Motor neuron (in vitro differentiated cells): Measurements from ENCODE around the gene ASPSCR1. TPM values are rescaled to one million over a fixed set of nuclear protein-coding genes. Genes with fewer than 3 reads are reported as not detected.
A peak's percentile ranks its signal among the peaks of the same experiment; 100 is the strongest.

Experiments used
- ATAC-seq, 8 experiments: fragments of 200-7000 bp; cut with Tn5 transposase; replicated peaks in 6 of 8; 2 replicates each; pipeline ENCODE4 v1.8.0; 2021; ENCODE audit warnings: mild to moderate bottlenecking in 8 of 8, moderate library complexity in 8 of 8
- H3K27ac ChIP-seq, 2 donors: fragments of 250-450 bp; sonication (Bioruptor Pico); 2 replicates each; pipeline ENCODE4 v1.9.0; 2021; ENCODE audit warnings: antibody characterized with exemption in 2 of 2, mild to moderate bottlenecking in 2 of 2, moderate library complexity in 1 of 2
- H3K4me1 ChIP-seq, 2 donors: fragments of 250-450 bp; sonication (Bioruptor Pico); replicated peaks in 1 of 2; 2 replicates each; pipeline ENCODE4 v1.6.1; 2021; ENCODE audit warnings: antibody characterized with exemption in 2 of 2, mild to moderate bottlenecking in 2 of 2, moderate library complexity in 1 of 2
- H3K4me3 ChIP-seq, 5 donors: fragments of 250-450 bp; sonication (Bioruptor Pico); 2 replicates each; pipeline ENCODE4 v1.9.0; 2021; ENCODE audit warnings: antibody characterized with exemption in 5 of 5, mild to moderate bottlenecking in 5 of 5, moderate library complexity in 4 of 5
- WGBS, 10 experiments: fragments of 450-650 bp; shearing (Covaris generic); methylation state at CpG; one replicate each; pipeline ENCODE4 v1.0.0; 2022; 5-methylcytosine and 5-hydroxymethylcytosine counted together
- in situ Hi-C, 9 experiments: fragments of 400-800 bp; cut with MboI; loops; one replicate each; pipeline ENCODE4 v1.15.0; 2021; ENCODE audit warnings: low sequenced_read_pairs in 9 of 9, low pct_unique_long_range_greater_than_20kb in 2 of 9; ENCODE audit not compliant: unreplicated experiment in 9 of 9
- total RNA-seq, 8 experiments: library from RNA; unstranded; fragments of 300-600 nt; gene quantifications; 2 replicates each; pipeline versions ENCODE4 v1.2.3 to v1.2.4, GENCODE V29; 2022

The ASPSCR1 gene
- total RNA-seq, 8 experiments from 2014 or later: 17.3 to 35.1 (median 26.7) TPM

- peak in 2 of 8 experiments; percentile 3 to 12 for ATAC-seq
- no peak overlapping the region for H3K27ac ChIP-seq
- in situ Hi-C loops: no loop called here
- peaks cover 7% of the 10 kb centered on the region in 2 donors for H3K4me1 ChIP-seq
- no peak overlapping the region for H3K4me3 ChIP-seq
- WGBS, 10 experiments: 80 to 100% (median 93%) methylated on average over 1 to 6 of the region's 29 CpGs; no CpG with 5 or more reads in 5 of the 10 experiments
Measured at GRCh38 chr17:82056729-82057621, 79.5 kb downstream of the ASPSCR1 start.

- H3K27ac ChIP-seq: no peak overlapping the region
- H3K4me3 ChIP-seq: no peak overlapping the region
- 60 to 100% (median 91%) methylated on average over 1 to 7 of the region's 17 CpGs; no CpG with 5 or more reads in 5 of the 10 experiments for WGBS, 10 experiments
- ATAC-seq: peak in 1 of 8 experiments; percentile 2
- in situ Hi-C loops: no loop called here
- no peaks in the 10 kb centered on the region for H3K4me1 ChIP-seq
Measured at GRCh38 chr17:82058230-82058854, 80.9 kb downstream of the ASPSCR1 start.

- H3K27ac ChIP-seq: no peak overlapping the region
- no peak overlapping the region for H3K4me3 ChIP-seq
- no peaks in the 10 kb centered on the region for H3K4me1 ChIP-seq
- in situ Hi-C loops: no loop called here
- ATAC-seq: no peak
- WGBS, 10 experiments: 67 to 100% (median 94%) methylated on average over 3 of the region's 10 CpGs; no CpG with 5 or more reads in 7 of the 10 experiments
Measured at GRCh38 chr17:82058855-82059249, 81.4 kb downstream of the ASPSCR1 start.

DNA sequence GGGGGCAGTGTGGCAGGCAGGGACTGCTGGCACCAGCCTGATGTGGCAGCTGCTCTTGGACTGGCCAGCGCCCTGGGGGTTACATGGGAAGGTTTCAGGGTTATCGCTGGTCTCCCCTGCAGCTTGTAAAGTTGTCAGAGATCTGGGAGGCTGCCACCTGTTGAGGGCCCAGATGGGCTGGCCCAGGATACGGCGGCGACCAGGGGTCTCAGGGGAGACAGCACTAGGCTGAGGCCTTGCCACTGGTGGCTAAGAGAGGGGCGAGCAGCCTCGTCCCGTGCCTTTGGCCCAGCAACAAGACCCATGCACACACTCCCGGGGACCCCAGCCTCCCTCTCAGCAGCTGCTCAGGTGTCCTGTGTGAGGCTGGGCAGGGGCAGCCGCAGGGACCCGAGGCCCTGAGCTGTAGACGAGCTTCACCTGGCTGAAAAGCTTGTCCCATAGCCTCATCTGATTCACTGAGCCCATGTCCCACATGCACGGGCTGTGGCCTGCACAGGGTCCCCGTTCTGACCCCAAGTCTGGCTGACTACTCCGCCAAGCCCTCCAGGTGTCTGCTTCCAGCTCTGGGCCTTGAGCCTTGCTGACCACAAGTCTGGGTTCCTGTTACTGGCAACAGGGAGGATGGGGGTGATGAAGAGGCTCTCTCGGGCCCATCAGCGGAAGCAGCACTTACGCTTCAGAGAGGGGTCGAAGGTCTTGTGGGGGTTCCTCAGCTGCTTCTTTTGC, 82.0 kb downstream of the ASPSCR1 start:
- WGBS, 10 experiments: 70 to 100% (median 100%) methylated on average over 2 to 3 of the region's 19 CpGs; no CpG with 5 or more reads in 7 of the 10 experiments
- Histone ChIP-seq H3K27ac (no peak overlapping the region), H3K4me3 (no peak overlapping the region), H3K4me1 (peaks cover 2% of the 10 kb centered on the region in 2 donors)
- in situ Hi-C loops: no loop called here
- ATAC-seq: no peak

- Histone ChIP-seq H3K27ac (peak overlapping the region in 1 of 2 donors; percentile 49), H3K4me3 (no peak overlapping the region), H3K4me1 (peaks cover 7% of the 10 kb centered on the region in 2 donors)
- whole genome bisulfite sequencing, 10 experiments: 81 to 100% (median 91%) methylated on average over 1 to 12 of the region's 16 CpGs; no CpG with 5 or more reads in 7 of the 10 experiments
- in situ Hi-C loops: no loop called here
- ATAC-seq: no peak
Measured at GRCh38 chr17:82060001-82060380, 82.6 kb downstream of the ASPSCR1 start.

GRCh38 chr17:82060614-82061013, 83.2 kb downstream of the ASPSCR1 start:
- in situ Hi-C loops: no loop called here
- 77 to 100% (median 100%) methylated on average over 1 to 4 of the region's 14 CpGs; no CpG with 5 or more reads in 7 of the 10 experiments for WGBS, 10 experiments

GRCh38 chr17:82061047-82061925, 83.9 kb downstream of the ASPSCR1 start:
- Histone ChIP-seq H3K4me3 (no peak overlapping the region), H3K27ac (no peak overlapping the region), H3K4me1 (peaks cover 11% of the 10 kb centered on the region in 2 donors)
- no peak for ATAC-seq
- in situ Hi-C loops: no loop called here
- 100% methylated on average over 2 of the region's 34 CpGs; no CpG with 5 or more reads in 9 of the 10 experiments for WGBS, 10 experiments

More at GRCh38 chr17:82060614-82061013, 83.2 kb downstream of the ASPSCR1 start:
- Histone ChIP-seq H3K27ac (no peak overlapping the region), H3K4me3 (no peak overlapping the region), H3K4me1 (peaks cover 7% of the 10 kb centered on the region in 2 donors)
- no peak for ATAC-seq

DNA sequence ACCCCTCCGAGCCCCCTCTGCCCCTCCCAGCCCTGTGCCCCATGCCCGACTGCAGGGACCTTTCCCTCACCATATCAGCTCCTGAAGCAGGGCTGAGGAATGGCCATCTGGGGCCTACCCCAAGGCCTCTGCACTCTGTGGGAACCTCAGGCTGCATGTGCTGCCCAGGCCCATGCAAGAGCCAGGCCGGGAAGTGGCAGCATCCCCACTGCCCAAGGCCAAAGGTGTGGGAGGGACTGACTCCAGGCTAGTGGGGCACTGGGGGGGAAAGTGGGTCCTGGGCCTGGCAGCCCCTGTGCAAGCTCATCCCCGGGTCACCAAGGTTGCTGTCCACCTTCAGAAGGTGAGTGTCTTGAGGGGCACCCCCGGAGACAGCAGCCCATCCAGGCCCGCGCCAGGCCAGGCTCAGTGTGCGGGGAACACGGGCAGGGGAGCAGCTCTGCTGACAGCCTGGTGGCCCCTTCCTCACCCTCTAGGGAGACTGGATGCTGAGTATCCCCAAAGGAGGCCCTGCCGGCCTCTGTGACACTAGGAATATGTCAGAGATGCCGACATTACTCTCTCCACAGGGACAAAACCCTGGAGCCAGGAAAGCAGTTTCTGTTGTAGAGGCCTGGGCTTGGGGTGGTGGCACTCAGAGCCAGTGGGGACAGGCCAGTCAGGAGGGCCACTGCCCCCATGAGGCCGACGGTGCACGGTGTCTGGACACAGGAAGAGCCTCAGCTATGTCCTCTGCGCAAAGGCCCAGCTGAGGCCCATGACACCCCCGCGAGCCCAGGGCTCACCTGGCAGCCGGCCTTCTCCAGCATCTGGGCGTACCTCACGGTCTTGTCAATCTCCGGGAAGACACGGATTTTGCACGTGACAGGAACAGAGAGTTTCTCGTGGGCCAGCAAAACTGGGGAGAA, 84.9 kb downstream of the ASPSCR1 start:
- H3K4me1 ChIP-seq: peaks cover 12 to 13% of the 10 kb centered on the region in 2 donors
- H3K27ac ChIP-seq: no peak overlapping the region
- WGBS, 10 experiments: 67 to 100% (median 82%) methylated on average over 1 to 10 of the region's 24 CpGs; no CpG with 5 or more reads in 6 of the 10 experiments
- ATAC-seq: no peak
- H3K4me3 ChIP-seq: no peak overlapping the region
- in situ Hi-C loops: no loop called here

DNA sequence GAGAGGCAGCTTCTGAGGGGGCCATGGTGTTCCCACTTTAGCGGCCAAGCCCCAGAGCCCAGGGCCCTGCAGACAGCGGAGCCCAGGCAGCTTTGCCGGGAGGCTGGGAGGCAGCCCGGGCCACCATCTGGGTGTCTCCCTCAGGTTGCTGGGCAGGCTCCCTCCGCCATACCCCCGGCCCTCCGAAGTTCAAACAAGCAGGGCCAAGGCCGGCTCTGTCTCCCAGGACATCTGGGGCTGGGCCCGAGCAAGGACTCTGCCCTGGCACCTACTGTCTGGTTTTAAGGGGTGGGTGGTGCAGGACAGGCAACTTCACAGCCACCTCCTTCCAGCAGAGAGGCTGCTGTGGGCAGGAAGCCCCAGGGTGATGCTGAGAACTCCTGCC, 85.5 kb downstream of the ASPSCR1 start:
- H3K4me1 ChIP-seq: peaks cover 12 to 13% of the 10 kb centered on the region in 2 donors
- H3K27ac ChIP-seq: no peak overlapping the region
- no peak for ATAC-seq
- 96% methylated on average over 5 of the region's 9 CpGs; no CpG with 5 or more reads in 9 of the 10 experiments for WGBS, 10 experiments
- in situ Hi-C loops: no loop called here
- H3K4me3 ChIP-seq: no peak overlapping the region

GRCh38 chr17:82063424-82064415, 86.3 kb downstream of the ASPSCR1 start:
- H3K4me1 ChIP-seq: peaks cover 12 to 13% of the 10 kb centered on the region in 2 donors
- in situ Hi-C loops: no loop called here
- H3K4me3 ChIP-seq: no peak overlapping the region
- ATAC-seq: no peak
- 60 to 100% (median 86%) methylated on average over 1 to 7 of the region's 20 CpGs; no CpG with 5 or more reads in 5 of the 10 experiments for WGBS, 10 experiments
- H3K27ac ChIP-seq: no peak overlapping the region
